CD4-positive, alpha-beta T cell treated with Interleukin-10 for 1 hour (primary cell): Measurements from ENCODE around the gene BCL2A1.
"Not testable (repeated sequence)": the region's sequence is repeated elsewhere in the genome, so short reads cannot be mapped to it uniquely, and the experiment has no call there.

ENCODE experiments used
- DNase-seq: peaks from one replicate; pipeline ENCODE4 v3.0.0-alpha.2; 2020

The BCL2A1 gene

GRCh38 chr15:79988448-79989117, 17.6 kb upstream of the BCL2A1 start:
- no peak for DNase-seq

GRCh38 chr15:79987969-79988368, 17.0 kb upstream of the BCL2A1 start:
- DNase-seq: no peak

GRCh38 chr15:79987569-79987955, 16.6 kb upstream of the BCL2A1 start:
- no peak for DNase-seq

- DNase-seq: no peak
These were observed 10.9 kb upstream of the BCL2A1 start for GRCh38 chr15:79981831-79982455.

- DNase-seq: no peak
These were observed 7.9 kb upstream of the BCL2A1 start for GRCh38 chr15:79978655-79979514.

- DNase-seq: no peak
These were observed 7.3 kb upstream of the BCL2A1 start for GRCh38 chr15:79978260-79978654.

GRCh38 chr15:79977431-79978054, 6.5 kb upstream of the BCL2A1 start:
- DNase-seq: no peak

GRCh38 chr15:79973456-79974195, 2.6 kb upstream of the BCL2A1 start:
- no peak for DNase-seq

GRCh38 chr15:79972863-79973262, 1.9 kb upstream of the BCL2A1 start:
- DNase-seq: no peak

- no peak for DNase-seq
These were observed 815 bp downstream of the BCL2A1 start for GRCh38 chr15:79970181-79970580.

GRCh38 chr15:79969146-79969545, 1.9 kb downstream of the BCL2A1 start:
- no peak for DNase-seq

GRCh38 chr15:79967298-79968182, 3.5 kb downstream of the BCL2A1 start:
- DNase-seq: no peak

- no peak for DNase-seq
These were observed 4.2 kb downstream of the BCL2A1 start for GRCh38 chr15:79966634-79967297.

- peak; percentile 47 for DNase-seq
These were observed 5.0 kb downstream of the BCL2A1 start for GRCh38 chr15:79965846-79966630.

GRCh38 chr15:79964232-79964805, 6.7 kb downstream of the BCL2A1 start:
- DNase-seq: no peak

GRCh38 chr15:79962921-79963320, 8.1 kb downstream of the BCL2A1 start:
- not testable (repeated sequence) for DNase-seq

- DNase-seq: no peak
These were observed 8.8 kb downstream of the BCL2A1 start for GRCh38 chr15:79962178-79962577.

- no peak for DNase-seq
These were observed 10.3 kb downstream of the BCL2A1 start for GRCh38 chr15:79960502-79961212.

GRCh38 chr15:79957741-79958140, 13.3 kb downstream of the BCL2A1 start:
- DNase-seq: no peak
